IMR-90 (cell line): ENCODE results near the gene AMBP. TPM values are rescaled to one million over a fixed set of nuclear protein-coding genes. Genes with fewer than 3 reads are reported as not detected.

Experiments
- ATAC-seq: fragments of 200-7000 bp; cut with Tn5 transposase; 2 replicates; pipeline ENCODE4 v1.9.1; 2020; ENCODE audit warnings: low read depth, mild to moderate bottlenecking, moderate library complexity
- BruUV-seq: library from RNA; stranded (reverse); fragments of 400-500 nt; replicated peaks from 2 replicates; lab custom pipeline; 2021; lab: Mats Ljungman, UMichigan
- CTCF ChIA-PET: fragments of 300-600 bp; formaldehyde crosslinking; extraction: SDS; loops from one replicate; lab custom pipeline; 2021; ENCODE audit warnings: antibody characterized with exemption; lab: Yijun Ruan, JAX
- POLR2A ChIA-PET: fragments of 300-600 bp; sonication (Branson Sonifier 250); formaldehyde crosslinking; loops from one replicate; lab custom pipeline; 2022; ENCODE audit warnings: antibody characterized with exemption; ENCODE audit not compliant: unreplicated experiment; lab: Charles Lee
- DNase-seq: peaks from one replicate; pipeline ENCODE4 v3.0.0; 2013
- H2AFZ ChIP-seq: replicated peaks from 2 replicates; pipeline ENCODE3; 2013; ENCODE audit warnings: low read length, mild to moderate bottlenecking; ENCODE audit not compliant: poor library complexity
- H2AK5ac ChIP-seq: 2 replicates; pipeline ENCODE4 v1.6.1; 2013; ENCODE audit warnings: low read depth, low read length, inconsistent platforms
- H2AK9ac ChIP-seq: replicated peaks from 2 replicates; pipeline ENCODE3; 2013; ENCODE audit warnings: mild to moderate bottlenecking, low read depth, low read length, moderate library complexity; ENCODE audit not compliant: poor library complexity
- H2BK120ac ChIP-seq: 2 replicates; pipeline ENCODE4 v1.6.1; 2013; ENCODE audit warnings: low read depth, low read length, inconsistent platforms
- H2BK15ac ChIP-seq: 3 replicates; pipeline ENCODE4 v1.6.1; 2013; ENCODE audit warnings: low read depth, low read length, inconsistent platforms
- H2BK20ac ChIP-seq: 2 replicates; pipeline ENCODE4 v1.6.1; 2013; ENCODE audit warnings: low read depth, mild to moderate bottlenecking, inconsistent platforms, low read length, moderate library complexity
- H2BK5ac ChIP-seq: 2 replicates; pipeline ENCODE4 v1.6.1; 2013; ENCODE audit warnings: mild to moderate bottlenecking, low read depth, low read length, inconsistent platforms; ENCODE audit not compliant: poor library complexity, severe bottlenecking
- H3K14ac ChIP-seq: replicated peaks from 2 replicates; pipeline ENCODE4 v1.6.1; 2013; ENCODE audit warnings: low read depth, low read length, inconsistent platforms
- H3K18ac ChIP-seq: 2 replicates; pipeline ENCODE4 v1.6.1; 2013; ENCODE audit warnings: low read depth, low read length, control low read depth
- H3K23ac ChIP-seq: 2 replicates; pipeline ENCODE4 v1.6.1; 2013; ENCODE audit warnings: low read depth, low read length, inconsistent platforms
- H3K27ac ChIP-seq: 2 replicates; pipeline ENCODE4 v1.5.1; 2013; ENCODE audit warnings: mild to moderate bottlenecking, control low read depth, low read length; ENCODE audit not compliant: insufficient read depth
- H3K27me3 ChIP-seq: 2 replicates; pipeline ENCODE4 v1.6.1; 2013; ENCODE audit warnings: low read length; ENCODE audit not compliant: control insufficient read depth, insufficient read depth
- H3K36me3 ChIP-seq: 2 replicates; pipeline ENCODE4 v1.6.1; 2013; ENCODE audit warnings: low read length, mixed read lengths; ENCODE audit not compliant: control insufficient read depth, insufficient read depth
- H3K4ac ChIP-seq: 2 replicates; pipeline ENCODE4 v1.6.1; 2013; ENCODE audit warnings: low read depth, low read length, inconsistent platforms
- H3K4me1 ChIP-seq: 2 replicates; pipeline ENCODE4 v1.6.1; 2013; ENCODE audit warnings: low read length, mixed read lengths; ENCODE audit not compliant: control insufficient read depth, insufficient read depth
- H3K4me2 ChIP-seq: 2 replicates; pipeline ENCODE4 v1.6.1; 2013; ENCODE audit warnings: low read depth, mild to moderate bottlenecking, control low read depth, low read length, moderate library complexity
- H3K4me3 ChIP-seq: 2 replicates; pipeline ENCODE4 v1.5.1; 2013; ENCODE audit warnings: low read depth, mild to moderate bottlenecking, control low read depth, low read length, moderate library complexity; ENCODE audit not compliant: insufficient read depth
- H3K56ac ChIP-seq: 2 replicates; pipeline ENCODE4 v1.6.1; 2013; ENCODE audit warnings: low read length, inconsistent platforms; ENCODE audit not compliant: insufficient read depth; ENCODE audit errors: extremely low read depth
- H3K79me1 ChIP-seq, 2 experiments: 2 replicates each; pipeline ENCODE4 v1.6.1; 2013; ENCODE audit warnings: low read length in 2 of 2, inconsistent platforms in 1 of 2, low read depth in 1 of 2
- H3K9ac ChIP-seq: 2 replicates; pipeline ENCODE4 v1.6.1; 2013; ENCODE audit warnings: low read depth, low read length, control low read depth
- H3K9me1 ChIP-seq: 2 replicates; pipeline ENCODE4 v1.6.1; 2013; ENCODE audit warnings: low read length, inconsistent platforms; ENCODE audit not compliant: insufficient read depth
- H3K9me3 ChIP-seq: 2 replicates; pipeline ENCODE4 v1.6.1; 2013; ENCODE audit warnings: low read length; ENCODE audit not compliant: control insufficient read depth, insufficient read depth
- H4K20me1 ChIP-seq: 2 replicates; pipeline ENCODE4 v1.6.1; 2013; ENCODE audit warnings: low read length, inconsistent platforms; ENCODE audit not compliant: insufficient read depth
- H4K5ac ChIP-seq: 2 replicates; pipeline ENCODE4 v1.6.1; 2013; ENCODE audit warnings: mild to moderate bottlenecking, low read depth, low read length, control low read depth
- H4K8ac ChIP-seq, 2 experiments: 2 replicates each; pipeline ENCODE4 v1.6.1; 2013; ENCODE audit warnings: low read depth in 2 of 2, low read length in 2 of 2, control low read depth in 1 of 2, inconsistent platforms in 1 of 2
- H4K91ac ChIP-seq: 2 replicates; pipeline ENCODE4 v1.6.1; 2013; ENCODE audit warnings: low read depth, low read length, inconsistent platforms; ENCODE audit not compliant: insufficient read depth
- CHD1 ChIP-seq: IDR thresholded peaks from 2 replicates; pipeline ENCODE4 v1.6.1; 2012; ENCODE audit warnings: low read depth, low read length, improper control_type of control experiment
- WGBS, 2 experiments: methylation state at CpG; one replicate each; pipeline versions ENCODE4 v1.1.5 to v1.1.7; 2013; ENCODE audit warnings: missing lambda C conversion rate in 2 of 2; ENCODE audit not compliant: insufficient read length in 1 of 2; ENCODE audit errors: extremely low coverage in 2 of 2; 5-methylcytosine and 5-hydroxymethylcytosine counted together
- dilution Hi-C: fragments of 300-500 bp; cut with HindIII; formaldehyde crosslinking; loops from one replicate; pipeline ENCODE4 v1.14.3; 2018; ENCODE audit warnings: low sequenced_read_pairs; ENCODE audit not compliant: unreplicated experiment
- in situ Hi-C: fragments of 300-500 bp; cut with MboI; formaldehyde crosslinking; loops from 3 replicates; pipeline ENCODE4 v1.14.3; 2019; ENCODE audit warnings: low sequenced_read_pairs, inconsistent platforms, mixed read lengths
- intact Hi-C: fragments of 100-400 bp; cut with micrococcal nuclease; formaldehyde crosslinking; loops from 2 replicates; pipeline ENCODE4 v1.10.0; 2022
- polyA plus RNA-seq, 3 experiments: library from polyadenylated mRNA; depleted of rRNA; stranded (reverse); fragments of >200 nt; gene quantifications; 2 replicates each; pipeline ENCODE4 v1.2.3, GENCODE V29; 2012; ENCODE audit warnings: low replicate concordance in 1 of 3
- total RNA-seq: library from RNA; depleted of rRNA; stranded (reverse); fragments of >200 nt; gene quantifications from 2 replicates; pipeline ENCODE4 v1.2.3, GENCODE V29; 2012
- TF ChIP-seq, protein P1 (sequence below): conservative IDR thresholded peaks from 2 replicates; pipeline ENCODE4 v1.5.1; 2012; ENCODE audit warnings: mild to moderate bottlenecking, low read depth, low read length, improper control_type of control experiment

Gene AMBP
- total and polyA plus RNA-seq, 2 of the 4 experiments (the other 2 are of a cell fraction), result not detected

DNA sequence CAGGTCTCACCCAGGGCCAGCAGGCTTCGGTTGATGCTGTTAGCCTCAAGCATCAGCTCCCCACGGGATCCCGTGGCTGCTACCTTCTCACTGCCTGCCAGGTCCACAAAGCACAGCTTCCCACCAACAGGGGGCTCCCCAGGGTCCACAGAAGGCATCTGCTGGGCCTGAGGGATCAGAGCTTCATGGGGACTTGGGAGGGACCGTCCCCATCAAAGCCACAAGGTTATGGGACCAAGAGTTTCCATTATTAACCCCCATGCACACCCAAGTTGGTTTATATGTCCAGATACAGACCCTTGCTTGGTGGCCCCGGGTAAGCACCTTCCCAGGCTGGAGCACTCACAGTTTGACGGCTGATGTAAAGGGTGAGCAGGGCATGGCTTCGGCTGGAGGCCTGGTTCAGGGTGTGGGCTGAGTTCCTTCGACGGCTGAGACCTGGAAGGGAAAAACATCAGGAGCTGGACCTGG, 18.0 kb upstream of the AMBP start:
- intact Hi-C loops, result no loop called here

More for the DNA sequence above, 18.0 kb upstream of the AMBP start:
- Histone ChIP-seq H2BK20ac (no peak overlapping the region), H3K4ac (no peak overlapping the region), H3K14ac (no peak overlapping the region), H2BK120ac (no peak overlapping the region), H3K79me1 (no peaks in the 10 kb centered on the region), H4K20me1 (no peaks in the 10 kb centered on the region), H3K4me2 (no peak overlapping the region), H4K5ac (no peak overlapping the region), H3K4me3 (no peak overlapping the region), H3K27me3 (peaks cover 68% of the 10 kb centered on the region), H3K56ac (no peak overlapping the region), H3K27ac (no peak overlapping the region), H3K36me3 (no peaks in the 10 kb centered on the region), H2BK5ac (no peak overlapping the region), H2AFZ (peak overlapping the region; percentile 23), H3K9me3 (no peaks in the 10 kb centered on the region), H2AK5ac (no peak overlapping the region), H2BK15ac (no peak overlapping the region), H3K18ac (no peak overlapping the region), H3K23ac (no peak overlapping the region), H4K8ac (no peak overlapping the region), H3K9me1 (no peaks in the 10 kb centered on the region), H4K91ac (no peak overlapping the region), H3K9ac (no peak overlapping the region), H2AK9ac (no peak overlapping the region), H3K4me1 (no peaks in the 10 kb centered on the region)
- ChIA-PET CTCF (no interaction called here), POLR2A (no interaction called here)
- in situ Hi-C loops (no loop called here), dilution Hi-C loops (no loop called here)
- ATAC-seq (no peak), DNase-seq (no peak)
- 72% methylated on average over 7 of the region's 9 CpGs; no CpG with 5 or more reads in 1 of the 2 experiments for WGBS, 2 experiments
- no TSS peak for BruUV-seq
- TF ChIP-seq, protein P1, sequence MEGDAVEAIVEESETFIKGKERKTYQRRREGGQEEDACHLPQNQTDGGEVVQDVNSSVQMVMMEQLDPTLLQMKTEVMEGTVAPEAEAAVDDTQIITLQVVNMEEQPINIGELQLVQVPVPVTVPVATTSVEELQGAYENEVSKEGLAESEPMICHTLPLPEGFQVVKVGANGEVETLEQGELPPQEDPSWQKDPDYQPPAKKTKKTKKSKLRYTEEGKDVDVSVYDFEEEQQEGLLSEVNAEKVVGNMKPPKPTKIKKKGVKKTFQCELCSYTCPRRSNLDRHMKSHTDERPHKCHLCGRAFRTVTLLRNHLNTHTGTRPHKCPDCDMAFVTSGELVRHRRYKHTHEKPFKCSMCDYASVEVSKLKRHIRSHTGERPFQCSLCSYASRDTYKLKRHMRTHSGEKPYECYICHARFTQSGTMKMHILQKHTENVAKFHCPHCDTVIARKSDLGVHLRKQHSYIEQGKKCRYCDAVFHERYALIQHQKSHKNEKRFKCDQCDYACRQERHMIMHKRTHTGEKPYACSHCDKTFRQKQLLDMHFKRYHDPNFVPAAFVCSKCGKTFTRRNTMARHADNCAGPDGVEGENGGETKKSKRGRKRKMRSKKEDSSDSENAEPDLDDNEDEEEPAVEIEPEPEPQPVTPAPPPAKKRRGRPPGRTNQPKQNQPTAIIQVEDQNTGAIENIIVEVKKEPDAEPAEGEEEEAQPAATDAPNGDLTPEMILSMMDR, result 0 out of 2 replicates have a peak, but pooled peaks have one; percentile 13
- TF ChIP-seq CHD1, result no peak
